Gastrocnemius medialis (tissue), 4 donors: ENCODE data around the gene TAS2R31. TPM values are rescaled to one million over a fixed set of nuclear protein-coding genes. Genes with fewer than 3 reads are reported as not detected.

Experiments
- ATAC-seq, 2 donors: fragments of 150-250 bp; one replicate each; pipeline ENCODE4 v1.9.1; 2016
- DNase-seq, 2 donors: peaks; one replicate each; pipeline ENCODE4 v3.0.0-alpha.2; 2019
- H3K27ac ChIP-seq, 4 donors: fragments of 200-600 bp; sonication (generic); 1 replicate in 1 of 4; 2 replicates in 3 of 4; pipeline ENCODE4 v1.5.1; 2016 to 2018; ENCODE audit warnings: mild to moderate bottlenecking in 2 of 4, moderate library complexity in 1 of 4
- H3K27me3 ChIP-seq, 3 donors: fragments of 200-600 bp; sonication (generic) in 2 of 3; 1 replicate in 1 of 3; 2 replicates in 2 of 3; pipeline versions ENCODE4 v1.5.1 to v1.6.0; 2016 to 2019; ENCODE audit warnings: mild to moderate bottlenecking in 1 of 3, moderate library complexity in 1 of 3
- H3K36me3 ChIP-seq, 2 donors: fragments of 200-600 bp; sonication (generic) in 1 of 2; one replicate each; pipeline ENCODE4 v1.5.1; 2017 to 2018
- H3K4me1 ChIP-seq, 2 donors: fragments of 200-600 bp; sonication (generic) in 1 of 2; one replicate each; pipeline ENCODE4 v1.5.1; 2016 to 2017; ENCODE audit warnings: mild to moderate bottlenecking in 2 of 2
- H3K4me3 ChIP-seq, 4 donors: fragments of 200-600 bp; sonication (generic) in 3 of 4; 1 replicate in 1 of 4; 2 replicates in 3 of 4; pipeline ENCODE4 v1.5.1; 2016 to 2019; ENCODE audit warnings: mild to moderate bottlenecking in 2 of 4
- H3K9me3 ChIP-seq, 3 donors: fragments of 200-600 bp; sonication (generic) in 2 of 3; 1 replicate in 1 of 3; 2 replicates in 2 of 3; pipeline ENCODE4 v1.5.1; 2016 to 2019
- CTCF ChIP-seq, 5 experiments: fragments of 450-650 bp in 3 of 5; fragments of 200-600 bp in 2 of 5; sonication (generic) in 2 of 5; IDR thresholded peaks in 4 of 5; conservative IDR thresholded peaks in 1 of 5; 1 replicate in 4 of 5; 2 replicates in 1 of 5; pipeline ENCODE4 v1.5.1; 2016 to 2019; ENCODE audit warnings: antibody characterized with exemption in 5 of 5, mild to moderate bottlenecking in 3 of 5, moderate library complexity in 3 of 5
- POLR2A ChIP-seq, 2 donors: fragments of 450-650 bp; IDR thresholded peaks; one replicate each; pipeline ENCODE4 v1.6.1; 2017; ENCODE audit warnings: antibody characterized with exemption in 2 of 2, mild to moderate bottlenecking in 2 of 2, moderate library complexity in 2 of 2
- in situ Hi-C, 4 donors: fragments of 200-750 bp; cut with MboI; loops; one replicate each; pipeline versions ENCODE4 v1.15.0 to v1.8.0; 2017; ENCODE audit warnings: low sequenced_read_pairs in 4 of 4
- intact Hi-C: fragments of 100-400 bp; cut with DNase I; formaldehyde crosslinking; loops from one replicate; pipeline ENCODE4 v1.15.1; 2023; ENCODE audit warnings: low total_unique reads
- total RNA-seq, 4 donors: library from RNA; depleted of rRNA; stranded (reverse); fragments of >200 nt; gene quantifications; one replicate each; pipeline versions ENCODE4 v1.1.0 to v1.2.3, GENCODE V29; 2016

Gene TAS2R31
- total RNA-seq, 4 donors from 2014 or later: 3.5 to 3.6 TPM; not detected in 2

- no peak for ATAC-seq
- no peaks in the 10 kb centered on the region for H3K9me3 ChIP-seq
- no peak for DNase-seq
- H3K4me1 ChIP-seq: no peaks in the 10 kb centered on the region
- H3K27ac ChIP-seq: no peak overlapping the region
- in situ Hi-C loops: no loop called here
- TF ChIP-seq POLR2A (IDR thresholded peaks at IDR 0.05) (no peak), CTCF (IDR thresholded peaks at IDR 0.05 in 4 of 5, conservative IDR thresholded peaks at IDR 0.05 in 1 of 5) (no peak)
- no peaks in the 10 kb centered on the region for H3K36me3 ChIP-seq
- intact Hi-C loops: no loop called here
- H3K27me3 ChIP-seq: no peaks in the 10 kb centered on the region
- H3K4me3 ChIP-seq: no peak overlapping the region
These were observed 5.1 kb downstream of the TAS2R31 start for GRCh38 chr12:11026118-11026517.

GRCh38 chr12:11023387-11023786, 7.8 kb downstream of the TAS2R31 start:
- no peak for ATAC-seq
- H3K36me3 ChIP-seq: no peaks in the 10 kb centered on the region
- no peak overlapping the region for H3K4me3 ChIP-seq
- H3K27me3 ChIP-seq: no peaks in the 10 kb centered on the region
- in situ Hi-C loops: no loop called here
- intact Hi-C loops: no loop called here
- DNase-seq: no peak
- no peaks in the 10 kb centered on the region for H3K4me1 ChIP-seq
- H3K9me3 ChIP-seq: no peaks in the 10 kb centered on the region
- TF ChIP-seq CTCF (IDR thresholded peaks at IDR 0.05 in 4 of 5, conservative IDR thresholded peaks at IDR 0.05 in 1 of 5): no peak
- TF ChIP-seq POLR2A (IDR thresholded peaks at IDR 0.05): no peak
- no peak overlapping the region for H3K27ac ChIP-seq

GRCh38 chr12:11022520-11022919, 8.7 kb downstream of the TAS2R31 start, which contains the start of gene TAS2R19:
Gene TAS2R19, minus strand, starts transcription at chr12:11022620. Its CDS starts 49 bp downstream, at chr12:11022571.
- Histone ChIP-seq H3K36me3 (no peaks in the 10 kb centered on the region), H3K27me3 (no peaks in the 10 kb centered on the region), H3K9me3 (no peaks in the 10 kb centered on the region), H3K27ac (no peak within 1 kb of the TSS), H3K4me1 (no peaks in the 10 kb centered on the region), H3K4me3 (no peak within 1 kb of the TSS)
- ATAC-seq (no peak), DNase-seq (no peak)
- TF ChIP-seq CTCF (IDR thresholded peaks at IDR 0.05 in 4 of 5, conservative IDR thresholded peaks at IDR 0.05 in 1 of 5) (no peak), POLR2A (IDR thresholded peaks at IDR 0.05) (no peak)
- intact Hi-C loops (no loop called here), in situ Hi-C loops (no loop called here)

DNA sequence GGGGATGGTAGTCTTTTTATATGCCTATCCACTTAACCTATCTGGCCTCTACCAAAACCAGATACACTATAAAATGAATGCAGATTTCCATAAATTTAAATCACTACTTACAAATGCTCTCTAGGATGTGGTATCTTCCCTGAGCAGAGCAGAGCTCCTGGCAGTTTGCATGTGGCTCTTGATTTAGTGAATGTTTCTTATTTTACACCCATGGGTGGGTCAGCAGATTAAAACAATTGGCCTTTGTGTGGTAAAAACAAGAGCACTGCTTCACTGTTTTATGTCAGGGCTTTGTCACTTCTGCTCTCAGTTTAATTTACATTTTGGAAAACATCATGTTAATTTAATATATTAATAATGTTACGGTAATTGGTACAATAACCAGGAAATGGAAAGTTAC, 14.3 kb downstream of the TAS2R31 start:
- ATAC-seq: no peak
- H3K27ac ChIP-seq: no peak overlapping the region
- H3K27me3 ChIP-seq: no peaks in the 10 kb centered on the region
- in situ Hi-C loops: no loop called here
- no peak for DNase-seq
- intact Hi-C loops: loop anchor here (5.0 kb wide), 1 partner anchor 55 kb away; no protein-coding TSS in a partner anchor
- no peak for TF ChIP-seq POLR2A (IDR thresholded peaks at IDR 0.05)
- TF ChIP-seq CTCF (IDR thresholded peaks at IDR 0.05 in 4 of 5, conservative IDR thresholded peaks at IDR 0.05 in 1 of 5): no peak
- no peak overlapping the region for H3K4me3 ChIP-seq
- no peaks in the 10 kb centered on the region for H3K36me3 ChIP-seq
- no peaks in the 10 kb centered on the region for H3K4me1 ChIP-seq
- H3K9me3 ChIP-seq: no peaks in the 10 kb centered on the region
